Activated T-cell treated with anti-CD3 and anti-CD28 coated beads, Interleukin-2, amount 50 U/mL, for 48 hours (primary cell): ENCODE measurements around the gene CKAP2.
"Not testable (repeated sequence)": the region's sequence is repeated elsewhere in the genome, so short reads cannot be mapped to it uniquely, and the experiment has no call there.

Experiments
- DNase-seq, 2 experiments: peaks; one replicate each; pipeline ENCODE4 v3.0.0-alpha.2; 2020

The CKAP2 gene

GRCh38 chr13:52451135-52451804 is 4.0 kb upstream of the CKAP2 start:
- no peak for DNase-seq

- no peak for DNase-seq
These were observed 2.8 kb upstream of the CKAP2 start for GRCh38 chr13:52452470-52452869.

- DNase-seq, result peak in 1 of 2 experiments; percentile 32
These were observed 839 bp upstream of the CKAP2 start for GRCh38 chr13:52454459-52454819.

GRCh38 chr13:52455677-52456041 is 381 bp downstream of the CKAP2 start:
- peak; percentile 83 to 86 for DNase-seq

GRCh38 chr13:52459668-52460067 is 4.4 kb downstream of the CKAP2 start:
- DNase-seq, result no peak

- DNase-seq, result no peak
These were observed 6.0 kb downstream of the CKAP2 start for GRCh38 chr13:52461265-52461664.

- DNase-seq, result no peak
These were observed 8.2 kb downstream of the CKAP2 start for GRCh38 chr13:52463526-52463925.

- DNase-seq, result not testable (repeated sequence)
These were observed 13.2 kb downstream of the CKAP2 start for GRCh38 chr13:52468487-52468886.

GRCh38 chr13:52480677-52481428 is 25.6 kb downstream of the CKAP2 start:
- not testable (repeated sequence) for DNase-seq

- not testable (repeated sequence) for DNase-seq
These were observed 31.8 kb downstream of the CKAP2 start for GRCh38 chr13:52487078-52487477.

- DNase-seq, result not testable (repeated sequence)
These were observed 33.5 kb downstream of the CKAP2 start for GRCh38 chr13:52488763-52489162.

- DNase-seq, result not testable (repeated sequence)
These were observed 35.7 kb downstream of the CKAP2 start for GRCh38 chr13:52491015-52491414.

- not testable (repeated sequence) for DNase-seq
These were observed 39.0 kb downstream of the CKAP2 start for GRCh38 chr13:52494241-52494640.

GRCh38 chr13:52497979-52498378 is 42.7 kb downstream of the CKAP2 start:
- DNase-seq, result not testable (repeated sequence)

GRCh38 chr13:52502277-52502676 is 47.0 kb downstream of the CKAP2 start:
- not testable (repeated sequence) for DNase-seq

GRCh38 chr13:52505843-52506242 is 50.6 kb downstream of the CKAP2 start:
- DNase-seq, result not testable (repeated sequence)

- DNase-seq, result not testable (repeated sequence)
These were observed 54.3 kb downstream of the CKAP2 start for GRCh38 chr13:52509532-52509931.

GRCh38 chr13:52510221-52510797 is 55.0 kb downstream of the CKAP2 start:
- not testable (repeated sequence) for DNase-seq

GRCh38 chr13:52511598-52511997 is 56.3 kb downstream of the CKAP2 start:
- not testable (repeated sequence) for DNase-seq

GRCh38 chr13:52513957-52514596 is 58.8 kb downstream of the CKAP2 start:
- not testable (repeated sequence) for DNase-seq

- DNase-seq, result not testable (repeated sequence)
These were observed 68.0 kb downstream of the CKAP2 start for GRCh38 chr13:52523323-52523722.
